ENCODE measurements around the gene FSIP1. TPM values are rescaled to one million over a fixed set of nuclear protein-coding genes. Genes with fewer than 3 reads are reported as not detected.

FSIP1 gene
- total RNA-seq, 2 donors from 2014 or later = 0.77 to 1.7 TPM

DNA sequence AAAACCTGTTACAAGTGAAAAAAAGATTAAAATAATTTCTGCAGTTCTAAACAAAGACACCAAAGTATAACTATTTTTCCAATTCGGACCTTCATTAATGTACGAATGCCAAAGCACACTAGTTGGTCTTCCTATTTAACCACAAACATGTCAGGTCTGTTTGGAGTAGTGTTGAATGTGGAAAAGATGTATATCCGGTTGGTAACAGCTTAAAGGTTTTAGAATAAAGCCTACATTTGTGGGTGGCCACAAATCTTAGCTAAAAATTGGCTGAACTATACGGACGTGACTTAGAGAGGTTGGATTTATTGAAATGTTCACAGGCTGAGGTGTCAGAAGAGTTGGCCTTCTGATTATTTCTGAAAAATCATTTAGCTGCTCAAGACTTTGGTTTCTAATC lies 78.4 kb downstream of the FSIP1 start:
- DNase-seq = no peak
- H3K27ac ChIP-seq (ENCODE audit: low read depth, low read length) = peak overlapping the region; percentile 95
- 74 to 90% methylated on average over 3 to 5 of the region's 5 CpGs for WGBS, 2 experiments (ENCODE audit: insufficient coverage in 1 of 2, insufficient read length in 1 of 2)
- H3K4me3 ChIP-seq (ENCODE audit: low read length) = no peak overlapping the region
- no peak overlapping the region for H3K27ac Mint-ChIP-seq
- no peaks in the 10 kb centered on the region for H3K9me3 ChIP-seq (ENCODE audit: control insufficient read depth, low read length)
- H3K27me3 ChIP-seq (ENCODE audit: control insufficient read depth, insufficient read depth, low read length, poor library complexity, severe bottlenecking) = no peaks in the 10 kb centered on the region
- H3K36me3 ChIP-seq (ENCODE audit: control insufficient read depth, insufficient read depth, low read length) = no peaks in the 10 kb centered on the region
- H3K9me3 Mint-ChIP-seq = no peaks in the 10 kb centered on the region
- no peaks in the 10 kb centered on the region for H3K27me3 Mint-ChIP-seq (ENCODE audit: insufficient read depth)
- no peaks in the 10 kb centered on the region for H3K4me1 ChIP-seq (ENCODE audit: control insufficient read depth, insufficient read depth, low read length)
- H3K9ac ChIP-seq (ENCODE audit: extremely low read depth, low read length, poor library complexity, severe bottlenecking) = no peak overlapping the region
- TF ChIP-seq, protein P1, sequence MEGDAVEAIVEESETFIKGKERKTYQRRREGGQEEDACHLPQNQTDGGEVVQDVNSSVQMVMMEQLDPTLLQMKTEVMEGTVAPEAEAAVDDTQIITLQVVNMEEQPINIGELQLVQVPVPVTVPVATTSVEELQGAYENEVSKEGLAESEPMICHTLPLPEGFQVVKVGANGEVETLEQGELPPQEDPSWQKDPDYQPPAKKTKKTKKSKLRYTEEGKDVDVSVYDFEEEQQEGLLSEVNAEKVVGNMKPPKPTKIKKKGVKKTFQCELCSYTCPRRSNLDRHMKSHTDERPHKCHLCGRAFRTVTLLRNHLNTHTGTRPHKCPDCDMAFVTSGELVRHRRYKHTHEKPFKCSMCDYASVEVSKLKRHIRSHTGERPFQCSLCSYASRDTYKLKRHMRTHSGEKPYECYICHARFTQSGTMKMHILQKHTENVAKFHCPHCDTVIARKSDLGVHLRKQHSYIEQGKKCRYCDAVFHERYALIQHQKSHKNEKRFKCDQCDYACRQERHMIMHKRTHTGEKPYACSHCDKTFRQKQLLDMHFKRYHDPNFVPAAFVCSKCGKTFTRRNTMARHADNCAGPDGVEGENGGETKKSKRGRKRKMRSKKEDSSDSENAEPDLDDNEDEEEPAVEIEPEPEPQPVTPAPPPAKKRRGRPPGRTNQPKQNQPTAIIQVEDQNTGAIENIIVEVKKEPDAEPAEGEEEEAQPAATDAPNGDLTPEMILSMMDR (conservative IDR thresholded peaks at IDR 0.05) = no peak
- H3K4me1 Mint-ChIP-seq = no peaks in the 10 kb centered on the region
- H3K4me3 Mint-ChIP-seq = no peak overlapping the region
- no peaks in the 10 kb centered on the region for H3K36me3 Mint-ChIP-seq (ENCODE audit: low read depth)

DNA sequence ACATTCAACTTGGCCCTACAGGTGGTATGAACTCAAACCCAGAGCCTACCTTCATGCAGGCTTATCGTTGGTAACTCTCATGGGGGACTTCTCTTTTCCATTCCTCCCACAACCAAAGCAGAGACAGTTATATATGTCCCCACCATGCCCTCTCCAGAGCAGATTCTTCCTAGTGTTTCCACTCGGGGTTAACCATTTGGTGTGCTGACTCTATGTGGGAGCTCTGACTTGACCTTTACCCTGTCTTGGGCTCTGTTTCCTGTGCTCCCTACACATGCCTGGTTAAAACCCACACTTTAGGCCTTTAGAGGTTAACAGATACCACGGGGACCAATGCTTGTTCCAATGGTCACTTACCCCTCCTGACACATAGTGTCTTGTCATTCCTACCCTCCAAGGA lies 80.7 kb downstream of the FSIP1 start:
- Mint-ChIP-seq H3K9me3 (no peaks in the 10 kb centered on the region), H3K4me3 (no peak overlapping the region), H3K36me3 (ENCODE audit: low read depth) (no peaks in the 10 kb centered on the region), H3K4me1 (no peaks in the 10 kb centered on the region), H3K27me3 (ENCODE audit: insufficient read depth) (no peaks in the 10 kb centered on the region), H3K27ac (no peak overlapping the region)
- H3K4me3 ChIP-seq (ENCODE audit: low read length) = no peak overlapping the region
- H3K9ac ChIP-seq (ENCODE audit: extremely low read depth, low read length, poor library complexity, severe bottlenecking) = no peak overlapping the region
- no peak for DNase-seq
- TF ChIP-seq, protein P1 (conservative IDR thresholded peaks at IDR 0.05) = no peak
- no peaks in the 10 kb centered on the region for H3K36me3 ChIP-seq (ENCODE audit: control insufficient read depth, insufficient read depth, low read length)
- 88 to 89% methylated on average over 2 to 3 of the region's 3 CpGs for WGBS, 2 experiments (ENCODE audit: insufficient coverage in 1 of 2, insufficient read length in 1 of 2)
- no peaks in the 10 kb centered on the region for H3K9me3 ChIP-seq (ENCODE audit: control insufficient read depth, low read length)
- H3K27ac ChIP-seq (ENCODE audit: low read depth, low read length) = no peak overlapping the region
- H3K4me1 ChIP-seq (ENCODE audit: control insufficient read depth, insufficient read depth, low read length) = no peaks in the 10 kb centered on the region
- H3K27me3 ChIP-seq (ENCODE audit: control insufficient read depth, insufficient read depth, low read length, poor library complexity, severe bottlenecking) = no peaks in the 10 kb centered on the region

DNA sequence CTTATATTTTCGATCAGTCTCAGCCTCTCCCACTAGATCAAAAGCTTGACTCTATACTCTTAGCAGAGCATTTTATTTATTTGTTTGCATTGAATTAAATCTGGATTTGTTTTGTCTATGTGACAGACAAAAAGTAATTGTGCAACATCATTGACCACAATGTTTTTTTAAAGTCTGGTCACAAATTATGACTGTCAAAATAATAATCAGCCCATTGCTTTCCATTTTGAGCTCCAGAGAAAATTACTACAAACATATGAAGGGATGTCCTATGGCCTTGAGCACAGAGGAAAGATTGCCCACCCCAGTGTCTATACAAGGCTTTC lies 82.3 kb downstream of the FSIP1 start:
- H3K4me3 ChIP-seq (ENCODE audit: low read length) = no peak overlapping the region
- no peaks in the 10 kb centered on the region for H3K9me3 ChIP-seq (ENCODE audit: control insufficient read depth, low read length)
- 100% methylated on average over 1 of the region's 1 CpG for WGBS, 2 experiments (ENCODE audit: insufficient coverage in 1 of 2, insufficient read length in 1 of 2)
- TF ChIP-seq, protein P1 (conservative IDR thresholded peaks at IDR 0.05) = no peak
- no peak overlapping the region for H3K9ac ChIP-seq (ENCODE audit: extremely low read depth, low read length, poor library complexity, severe bottlenecking)
- Mint-ChIP-seq H3K4me1 (peaks cover 9% of the 10 kb centered on the region), H3K36me3 (ENCODE audit: low read depth) (no peaks in the 10 kb centered on the region), H3K27me3 (ENCODE audit: insufficient read depth) (no peaks in the 10 kb centered on the region), H3K27ac (no peak overlapping the region), H3K9me3 (no peaks in the 10 kb centered on the region), H3K4me3 (no peak overlapping the region)
- no peaks in the 10 kb centered on the region for H3K27me3 ChIP-seq (ENCODE audit: control insufficient read depth, insufficient read depth, low read length, poor library complexity, severe bottlenecking)
- H3K4me1 ChIP-seq (ENCODE audit: control insufficient read depth, insufficient read depth, low read length) = peaks cover 3% of the 10 kb centered on the region
- H3K27ac ChIP-seq (ENCODE audit: low read depth, low read length) = no peak overlapping the region
- DNase-seq = no peak
- H3K36me3 ChIP-seq (ENCODE audit: control insufficient read depth, insufficient read depth, low read length) = no peaks in the 10 kb centered on the region
